GM21786 (cell line): ENCODE measurements around the gene ZXDC.

Source experiments
- ATAC-seq: cut with Tn5 transposase; IDR thresholded peaks from one replicate; pipeline ENCODE4 v1.9.1; 2021; ENCODE audit not compliant: unreplicated experiment

The ZXDC gene

GRCh38 chr3:126439346-126439967, 36.2 kb downstream of the ZXDC start:
- no peak for ATAC-seq

- no peak for ATAC-seq
Measured at GRCh38 chr3:126438746-126439145, 36.9 kb downstream of the ZXDC start.

- ATAC-seq: no peak
Measured at GRCh38 chr3:126438186-126438585, 37.5 kb downstream of the ZXDC start.

- ATAC-seq: no peak
Measured at GRCh38 chr3:126436826-126437717, 38.6 kb downstream of the ZXDC start.

GRCh38 chr3:126435456-126436315, 40.0 kb downstream of the ZXDC start:
- no peak for ATAC-seq

- no peak for ATAC-seq
Measured at GRCh38 chr3:126434931-126435411, 40.7 kb downstream of the ZXDC start.

- ATAC-seq: no peak
Measured at GRCh38 chr3:126434264-126434590, 41.5 kb downstream of the ZXDC start.

GRCh38 chr3:126433496-126434263, 42.0 kb downstream of the ZXDC start:
- ATAC-seq: no peak

GRCh38 chr3:126433105-126433430, 42.6 kb downstream of the ZXDC start:
- ATAC-seq: no peak

- no peak for ATAC-seq
Measured at GRCh38 chr3:126432361-126433104, 43.2 kb downstream of the ZXDC start.

GRCh38 chr3:126431103-126431534, 44.6 kb downstream of the ZXDC start:
- ATAC-seq: peak; percentile 75

GRCh38 chr3:126424751-126425150, 50.9 kb downstream of the ZXDC start:
- no peak for ATAC-seq

GRCh38 chr3:126424039-126424717, 51.5 kb downstream of the ZXDC start:
- no peak for ATAC-seq

- ATAC-seq: no peak
Measured at GRCh38 chr3:126423191-126424038, 52.3 kb downstream of the ZXDC start.

GRCh38 chr3:126422571-126423091, 53.1 kb downstream of the ZXDC start:
- ATAC-seq: no peak

GRCh38 chr3:126422121-126422520, 53.6 kb downstream of the ZXDC start:
- ATAC-seq: no peak

- ATAC-seq: no peak
Measured at GRCh38 chr3:126421573-126422119, 54.0 kb downstream of the ZXDC start.
